H1 (cell line): Measurements from ENCODE around the gene CFAP100. TPM values are rescaled to one million over a fixed set of nuclear protein-coding genes. Genes with fewer than 3 reads are reported as not detected.

Experiments
- GTF2F1 ChIP-seq: IDR thresholded peaks from 2 replicates; pipeline ENCODE4 v1.6.1; 2012; ENCODE audit warnings: low read depth, low read length, improper control_type of control experiment, borderline replicate concordance
- POLR2A ChIP-seq, 2 experiments: IDR thresholded peaks; 1 replicate in 1 of 2; 2 replicates in 1 of 2; pipeline ENCODE4 v1.6.1; 2011; ENCODE audit warnings: low read depth in 2 of 2, low read length in 2 of 2, mild to moderate bottlenecking in 2 of 2; ENCODE audit errors: control extremely low read depth in 1 of 2
- RAD21 ChIP-seq, 2 experiments: IDR thresholded peaks in 1 of 2; conservative IDR thresholded peaks in 1 of 2; 2 replicates each; pipeline ENCODE4 v1.6.1; 2011; ENCODE audit warnings: low read depth in 2 of 2, low read length in 2 of 2, improper control_type of control experiment in 1 of 2, inconsistent platforms in 1 of 2, mild to moderate bottlenecking in 1 of 2, moderate library complexity in 1 of 2
- YY1 ChIP-seq: IDR thresholded peaks from 2 replicates; pipeline ENCODE4 v1.6.1; 2011; ENCODE audit warnings: low read depth, mild to moderate bottlenecking, low read length
- polyA plus RNA-seq, 7 experiments: library from polyadenylated mRNA; depleted of rRNA in 3 of 7; stranded (reverse) in 5 of 7; unstranded in 2 of 7; fragments of >200 nt in 5 of 7; fragments of 200-250 nt in 2 of 7; gene quantifications; 1 replicate in 5 of 7; 2 replicates in 1 of 7; 4 replicates in 1 of 7; pipeline versions ENCODE4 v1.2.1 to v1.2.3, GENCODE V29; 2011 to 2013; ENCODE audit warnings: missing spikeins in 2 of 7, mixed read lengths in 2 of 7
- total RNA-seq: library from RNA; stranded (reverse); fragmentation: NEBNext Ultra II Directional; extraction: Animal tissue kit (Norgen Biotek cat#: 25700); gene quantifications from 2 replicates; pipeline ENCODE4 v1.2.1, GENCODE V29; 2021

CFAP100 gene
- total and polyA plus RNA-seq, 2 of the 8 experiments (the other 6 are each of a cell fraction or from before 2014, with no cell fraction given): 0.17 TPM; not detected in 1

DNA sequence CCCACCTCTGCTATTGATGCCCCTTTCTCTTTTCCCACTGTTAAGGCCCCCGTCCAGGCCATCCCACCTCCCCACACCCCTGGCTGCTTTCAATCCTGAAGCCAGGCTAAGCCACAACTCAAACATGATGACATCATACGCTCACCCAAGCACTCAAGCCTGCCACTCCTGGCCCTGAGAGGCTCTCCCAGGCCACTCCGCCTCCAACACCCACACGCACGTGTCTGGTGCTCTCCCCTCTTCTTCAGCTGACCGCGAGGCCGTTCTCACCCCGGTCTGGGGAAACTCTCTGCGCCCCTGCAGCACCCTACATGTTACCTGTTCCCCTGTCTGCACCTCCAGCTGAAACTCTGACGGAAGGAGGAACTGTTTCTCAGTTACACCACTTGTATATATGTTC lies 74.8 kb downstream of the CFAP100 start (continued):
- TF ChIP-seq YY1: no peak
- no peak for TF ChIP-seq GTF2F1
- TF ChIP-seq POLR2A (IDR thresholded peaks at IDR 0.05; ENCODE audit: control extremely low read depth in 1 of 2, low read depth in 2 of 2, low read length in 2 of 2): no peak
- no peak for TF ChIP-seq RAD21 (IDR thresholded peaks at IDR 0.05 in 1 of 2, conservative IDR thresholded peaks at IDR 0.05 in 1 of 2; ENCODE audit: low read depth in 2 of 2, low read length in 2 of 2)
